GM21786 (cell line): ENCODE data around the gene SCN11A.

ENCODE experiments used
- ATAC-seq: cut with Tn5 transposase; IDR thresholded peaks from one replicate; pipeline ENCODE4 v1.9.1; 2021; ENCODE audit not compliant: unreplicated experiment

Gene SCN11A

DNA sequence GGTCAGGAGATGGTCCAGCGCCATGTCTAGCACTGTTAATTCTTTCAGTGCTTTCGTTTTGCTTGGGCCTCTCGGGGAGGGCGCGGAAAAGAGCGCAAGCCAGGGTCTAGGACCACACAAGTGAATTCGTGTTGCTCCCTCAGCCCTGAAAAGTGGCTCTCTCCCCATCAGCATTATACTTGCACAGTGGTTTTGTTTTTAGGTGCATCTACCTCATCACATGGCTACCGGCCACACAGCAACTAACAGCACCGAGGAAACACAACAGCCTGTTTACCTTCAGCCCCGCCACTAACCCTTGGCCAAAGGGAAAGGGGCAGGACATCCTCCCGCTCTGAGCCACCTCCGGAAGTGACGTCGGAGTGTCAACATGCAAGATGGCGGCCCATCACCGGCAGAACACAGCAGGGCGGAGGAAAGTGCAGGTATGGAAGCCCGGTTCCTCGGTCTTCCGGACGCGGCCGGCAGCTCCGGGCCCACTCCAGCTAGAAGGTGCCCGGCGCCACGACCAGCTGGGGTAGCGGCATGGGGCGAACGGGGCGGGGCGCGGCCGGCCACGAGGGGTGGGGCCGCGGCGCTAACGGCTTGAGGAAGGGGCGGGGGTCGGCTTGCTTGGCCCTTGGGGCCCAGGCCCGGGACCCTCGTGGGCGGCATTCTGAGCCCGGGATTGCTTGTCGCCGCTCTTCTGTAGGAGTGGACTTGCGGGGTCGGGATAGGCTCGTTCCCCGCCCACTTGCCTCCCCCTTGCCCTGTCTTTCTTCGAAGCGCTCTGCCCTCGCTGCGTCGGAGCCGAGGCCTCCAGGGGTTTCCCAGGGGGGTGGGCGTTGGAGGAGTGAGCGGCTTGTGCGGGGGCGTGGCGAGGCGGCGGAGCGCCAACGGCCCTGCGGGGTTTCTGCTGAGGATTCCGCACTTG lies at the start of gene SCN11A, which contains the start of gene WDR48:
SCN11A (minus strand) TSS at position 296 of the 913 bp plus-strand sequence. CDS start 101,582 bp downstream, outside the sequence.
WDR48 (plus strand) TSS at position 368 of the 913 bp plus-strand sequence; CDS start at position 378, 10 bp downstream.
- peak; percentile 99 for ATAC-seq

DNA sequence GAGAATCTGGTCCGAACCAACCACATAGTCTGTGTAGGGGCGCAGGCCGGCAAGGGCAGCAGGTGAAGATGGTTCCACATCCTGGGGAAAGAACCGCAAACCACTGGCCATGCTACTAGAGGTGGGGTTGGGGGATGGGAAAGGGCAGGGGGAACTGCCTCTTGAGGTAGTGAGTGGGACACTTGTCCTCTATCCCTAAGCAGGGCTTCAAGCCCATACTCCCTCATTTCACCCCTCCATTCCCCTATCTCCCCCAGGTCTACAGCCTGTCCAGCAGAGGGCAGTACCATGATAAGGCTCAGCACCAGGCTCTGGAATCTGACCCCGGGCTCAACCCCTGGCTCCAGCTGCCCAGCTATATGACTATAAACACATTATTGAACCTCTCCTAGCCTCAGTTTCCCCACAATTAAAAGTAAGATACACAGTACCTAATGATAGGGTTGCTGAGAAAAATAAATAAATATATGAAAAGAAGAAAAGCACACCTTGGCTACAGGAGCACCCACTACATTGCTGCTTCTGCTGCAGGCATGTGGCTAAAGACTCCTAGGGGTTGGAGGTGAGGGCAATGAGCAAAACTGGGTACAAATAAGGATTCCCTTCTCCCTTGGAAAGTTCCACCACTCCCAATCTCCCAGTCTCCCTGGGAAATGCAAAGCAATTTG lies 49.4 kb upstream of the SCN11A start:
- ATAC-seq: peak; percentile 63

- no peak for ATAC-seq
These were observed 48.7 kb upstream of the SCN11A start for GRCh38 chr3:39100500-39100886.

GRCh38 chr3:39099738-39100499 lies 48.2 kb upstream of the SCN11A start:
- no peak for ATAC-seq

GRCh38 chr3:39099242-39099641 lies 47.5 kb upstream of the SCN11A start:
- no peak for ATAC-seq

GRCh38 chr3:39098473-39099000 lies 46.8 kb upstream of the SCN11A start:
- ATAC-seq: no peak

- no peak for ATAC-seq
These were observed 46.1 kb upstream of the SCN11A start for GRCh38 chr3:39097716-39098472.

GRCh38 chr3:39096775-39097174 lies 45.0 kb upstream of the SCN11A start:
- ATAC-seq: no peak

DNA sequence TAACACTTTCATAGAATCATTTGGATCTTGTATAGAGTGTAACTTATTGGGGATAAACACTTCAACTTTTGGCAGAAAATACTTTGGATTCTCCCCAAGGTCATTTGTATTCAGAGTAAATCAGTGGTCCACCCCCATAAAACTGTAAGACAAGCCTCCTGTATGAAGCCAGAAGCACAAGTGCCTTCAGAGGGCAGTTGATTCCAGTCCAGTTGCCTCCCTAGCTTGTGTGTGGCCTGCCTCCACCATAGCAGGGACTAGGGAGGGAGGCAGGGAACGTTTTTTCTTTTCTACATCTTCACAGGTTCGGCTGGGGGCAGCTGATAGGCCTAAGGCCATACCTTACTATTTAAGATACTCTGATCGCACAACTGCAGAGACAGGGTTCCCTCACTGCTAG lies 44.0 kb upstream of the SCN11A start:
- ATAC-seq: no peak

DNA sequence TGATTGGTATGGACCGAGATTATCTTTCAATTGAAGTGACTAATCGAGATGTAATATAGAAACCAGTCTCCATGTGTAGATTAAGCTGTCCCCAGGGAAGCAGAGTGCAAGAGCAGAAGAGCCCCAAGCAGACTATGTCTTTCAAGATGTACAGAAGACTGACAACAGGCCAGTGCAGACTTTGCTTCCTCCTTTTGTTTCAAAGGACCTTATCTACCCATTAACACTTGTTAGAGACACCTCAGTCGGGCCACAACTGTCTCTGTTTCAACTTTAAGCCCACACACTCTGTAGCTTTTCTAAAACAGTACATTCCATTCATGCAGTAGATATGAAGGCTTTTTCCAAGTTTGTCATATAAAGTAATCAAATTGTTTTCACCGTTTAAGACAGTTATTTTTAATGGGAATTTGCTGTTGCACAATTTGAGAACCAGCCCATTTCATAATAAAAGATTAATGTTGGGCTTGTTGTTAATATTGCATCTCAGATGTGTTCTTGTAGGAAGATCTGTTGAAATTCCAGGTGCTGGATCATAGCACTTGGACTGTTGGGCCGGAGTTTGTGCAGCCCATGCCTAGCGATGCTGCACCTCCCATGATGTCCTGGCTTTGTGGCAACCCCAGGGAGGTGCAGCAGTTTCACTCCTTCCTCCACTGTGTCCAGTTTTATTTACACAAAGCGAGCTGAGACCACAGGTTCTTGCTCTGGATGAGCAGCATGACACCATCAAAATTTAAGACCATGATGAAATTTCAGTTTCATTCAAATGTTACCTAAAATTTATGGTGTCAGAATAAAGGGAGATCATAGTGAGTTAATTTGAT lies 43.3 kb upstream of the SCN11A start:
- ATAC-seq: no peak

GRCh38 chr3:39090922-39091321 lies 39.2 kb upstream of the SCN11A start:
- no peak for ATAC-seq

DNA sequence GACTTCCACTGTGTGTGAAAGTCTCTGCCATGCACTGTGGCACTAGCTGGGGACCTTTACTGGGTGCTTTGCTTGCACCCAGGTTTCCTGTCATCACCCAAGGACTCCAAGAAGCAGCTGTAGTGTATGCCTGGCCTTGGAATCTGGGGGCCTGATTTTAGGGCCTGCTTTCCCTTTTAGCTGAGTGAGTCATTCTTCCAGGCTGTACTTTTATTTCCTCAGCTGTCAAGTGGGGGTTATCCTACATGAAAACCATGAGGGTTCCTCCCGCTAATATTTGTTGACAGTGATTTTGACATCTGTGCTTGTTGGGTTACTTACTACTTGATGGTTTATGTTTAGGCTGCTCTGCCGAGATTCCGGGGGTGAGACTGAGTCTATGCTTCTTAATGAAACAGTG lies 37.1 kb upstream of the SCN11A start:
- ATAC-seq: no peak

DNA sequence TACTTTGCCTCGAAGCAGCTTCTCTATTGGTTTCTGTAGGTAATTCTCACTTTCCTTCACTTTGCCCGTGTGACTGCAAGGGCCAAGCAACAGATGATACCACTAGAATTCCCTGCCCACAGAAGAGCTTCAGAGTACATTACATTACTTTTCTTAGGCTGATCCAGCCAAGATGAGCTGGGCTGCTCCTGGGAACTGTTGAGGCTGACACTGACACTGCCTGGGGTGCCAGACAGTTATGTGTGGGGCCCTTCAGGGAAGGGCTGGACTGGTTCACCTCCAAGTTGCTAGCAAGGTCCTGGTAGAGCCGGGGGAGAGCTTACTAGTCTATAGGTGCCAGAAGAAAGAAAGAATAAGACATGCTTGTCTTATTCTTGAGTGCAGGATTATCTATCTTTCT lies 36.7 kb upstream of the SCN11A start:
- ATAC-seq: no peak

- peak; percentile 70 for ATAC-seq
These were observed 34.4 kb upstream of the SCN11A start for GRCh38 chr3:39086144-39086543.

GRCh38 chr3:39082666-39083313 lies 31.0 kb upstream of the SCN11A start:
- ATAC-seq: no peak

DNA sequence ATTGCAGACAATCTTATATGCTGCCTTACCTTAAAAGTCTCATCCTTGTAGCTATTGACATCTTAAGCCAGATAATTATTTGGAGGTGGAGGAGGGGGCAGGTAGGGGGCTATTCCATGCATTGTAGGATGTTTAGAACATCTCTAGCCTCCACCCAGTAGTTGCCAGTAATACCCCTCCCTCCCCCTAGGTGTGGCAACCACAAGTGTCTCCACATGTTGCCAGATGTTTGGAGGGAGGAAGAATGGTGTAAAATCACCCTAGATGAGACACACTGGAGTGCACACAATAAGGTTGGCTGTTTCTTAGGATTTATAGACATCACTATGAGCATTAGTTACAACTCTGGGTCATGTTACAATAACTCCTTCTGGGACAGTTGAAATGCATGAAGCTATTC lies 28.3 kb upstream of the SCN11A start:
- no peak for ATAC-seq

DNA sequence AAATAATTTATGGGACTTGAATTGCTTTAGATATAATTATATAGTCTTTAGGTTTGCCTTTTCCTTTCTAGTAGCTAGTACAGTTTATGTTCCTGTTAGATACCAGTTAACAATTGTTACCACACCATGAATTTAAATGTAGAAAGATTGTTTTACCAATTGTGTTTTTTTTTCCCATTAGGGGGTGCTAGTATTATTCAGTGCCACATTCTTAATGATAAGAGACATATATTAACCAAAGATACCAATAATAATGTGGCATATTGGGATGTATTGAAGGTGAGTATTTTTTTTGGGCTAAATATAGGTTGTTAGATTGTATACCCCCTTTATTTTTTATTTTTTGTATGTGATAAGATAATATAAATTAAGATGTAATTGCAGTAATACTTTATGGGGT lies 27.8 kb upstream of the SCN11A start:
- ATAC-seq: no peak

- no peak for ATAC-seq
These were observed 24.2 kb upstream of the SCN11A start for GRCh38 chr3:39075910-39076309.

GRCh38 chr3:39068556-39068955 lies 16.8 kb upstream of the SCN11A start:
- no peak for ATAC-seq
